NCI-H1417 treated with DMSO at 0.1 percent for 48 hours (cell line): ENCODE results near the gene PNPLA7.
"Not testable (repeated sequence)": the region's sequence is repeated elsewhere in the genome, so short reads cannot be mapped to it uniquely, and the experiment has no call there.

Experiments used
- DNase-seq: peaks from one replicate; lab custom pipeline; 2025; lab: John Stamatoyannopoulos, UW

PNPLA7 gene

GRCh38 chr9:137513801-137514570, 36.2 kb downstream of the PNPLA7 start:
- not testable (repeated sequence) for DNase-seq

DNA sequence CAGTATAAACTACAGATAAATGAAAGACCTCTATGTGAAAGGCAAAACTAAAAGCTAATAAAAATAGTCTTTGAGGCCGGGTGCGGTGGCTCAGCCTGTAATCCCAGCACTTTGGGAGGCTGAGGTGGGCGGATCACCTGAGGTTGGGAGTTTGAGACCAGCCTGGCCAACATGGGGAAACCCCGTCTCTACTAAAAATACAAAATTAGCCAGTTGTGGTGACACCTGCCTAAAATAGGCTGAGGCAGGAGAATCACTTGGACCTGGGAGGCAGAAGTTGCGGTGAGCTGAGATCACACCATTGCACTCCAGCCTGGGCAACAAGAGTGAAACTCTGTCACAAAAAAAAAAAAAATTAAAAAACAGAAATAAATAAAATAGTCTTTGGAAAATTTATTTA, 37.1 kb downstream of the PNPLA7 start:
- DNase-seq: not testable (repeated sequence)

DNA sequence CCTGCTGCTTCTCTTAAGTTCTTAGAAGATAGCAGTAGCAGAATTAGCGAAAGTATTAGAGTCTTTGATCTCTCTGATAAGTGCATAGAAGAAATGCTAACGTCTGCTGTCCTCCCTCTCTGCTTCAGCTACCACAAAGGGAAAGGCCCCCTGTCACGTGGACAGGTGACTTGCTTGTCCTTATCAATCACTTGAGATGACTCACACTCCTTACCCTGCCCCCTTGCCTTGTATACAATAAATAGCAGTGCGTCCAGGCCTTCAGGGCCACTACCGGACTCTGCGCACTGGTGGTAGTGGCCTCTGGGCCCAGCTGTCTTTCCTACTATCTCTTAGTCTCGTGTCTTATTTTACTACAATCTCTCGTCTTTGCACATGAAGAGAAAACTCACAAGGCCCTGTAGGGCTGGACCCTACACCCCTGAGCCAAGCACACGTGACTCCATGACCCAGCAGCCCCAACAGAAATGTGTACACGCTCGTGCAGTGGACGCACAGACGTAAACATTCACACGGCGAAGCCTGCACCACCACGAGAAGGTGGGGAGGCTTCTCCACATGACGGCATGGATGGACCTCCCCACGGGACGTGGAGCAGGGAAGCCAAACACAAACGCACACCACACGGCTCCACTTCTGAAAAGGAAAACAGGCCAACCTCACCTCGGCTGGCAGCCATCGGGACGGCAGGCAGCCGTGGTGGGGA, 38.3 kb downstream of the PNPLA7 start:
- no peak for DNase-seq

GRCh38 chr9:137511126-137511525, 39.1 kb downstream of the PNPLA7 start:
- DNase-seq: not testable (repeated sequence)

DNA sequence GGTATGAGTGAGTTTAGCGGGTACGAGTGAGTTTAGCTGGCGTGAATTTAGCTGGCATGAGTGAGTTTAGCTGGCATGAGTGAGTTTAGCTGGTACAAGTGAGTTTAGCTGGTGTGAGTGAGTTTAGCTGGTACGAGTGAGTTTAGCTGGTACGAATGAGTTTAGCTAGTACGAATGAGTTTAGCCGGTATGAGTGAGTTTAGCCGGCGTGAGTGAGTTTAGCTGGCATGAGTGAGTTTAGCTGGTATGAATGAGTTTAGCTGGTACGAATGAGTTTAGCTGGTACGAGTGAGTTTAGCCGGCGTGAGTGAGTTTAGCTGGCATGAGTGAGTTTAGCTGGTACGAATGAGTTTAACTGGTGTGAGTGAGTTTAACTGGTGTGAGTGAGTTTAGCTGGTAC, 41.0 kb downstream of the PNPLA7 start:
- no peak for DNase-seq

- DNase-seq: no peak
These were observed 43.5 kb downstream of the PNPLA7 start for GRCh38 chr9:137506702-137507171.

- DNase-seq: no peak
These were observed 43.9 kb downstream of the PNPLA7 start for GRCh38 chr9:137506274-137506673.

GRCh38 chr9:137505421-137506140, 44.6 kb downstream of the PNPLA7 start:
- no peak for DNase-seq

DNA sequence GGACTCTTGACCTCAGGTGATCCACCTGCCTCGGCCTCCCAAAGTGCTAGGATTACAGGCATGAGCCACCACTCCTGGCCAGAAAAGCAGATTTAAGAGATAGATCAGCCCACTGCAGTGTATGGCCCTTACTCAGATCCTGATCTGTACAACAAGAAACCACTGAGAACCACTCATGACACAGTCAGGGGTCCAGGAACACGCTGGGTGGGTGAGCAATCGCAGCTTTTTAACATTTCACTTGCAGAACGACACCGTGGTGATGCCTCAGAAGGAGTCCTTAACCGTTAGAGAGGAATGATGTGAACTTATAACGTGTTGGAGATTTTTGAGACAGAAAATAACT, 45.8 kb downstream of the PNPLA7 start:
- DNase-seq: no peak

- DNase-seq: no peak
These were observed 47.9 kb downstream of the PNPLA7 start for GRCh38 chr9:137502008-137502911.

DNA sequence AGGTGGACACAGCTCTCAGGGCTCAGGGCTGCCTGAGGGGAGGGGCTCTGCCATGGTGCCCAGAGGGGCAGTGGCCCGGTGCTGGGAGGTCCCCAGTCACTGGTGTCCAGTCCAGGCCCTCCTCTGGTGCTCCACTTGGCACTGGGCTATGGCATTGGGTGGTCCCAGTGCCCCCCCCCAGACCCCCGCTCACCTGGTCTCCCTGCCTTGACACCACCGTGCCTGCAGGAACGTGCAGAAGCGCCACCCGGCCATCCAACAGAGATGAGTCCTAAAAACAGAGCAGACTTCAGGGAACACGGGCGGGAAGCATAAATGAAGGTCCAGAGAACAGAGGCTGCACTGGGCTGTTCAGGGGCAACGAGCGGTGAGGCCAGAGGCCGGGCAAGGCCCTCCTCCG, 48.7 kb downstream of the PNPLA7 start:
- no peak for DNase-seq

- no peak for DNase-seq
These were observed 49.4 kb downstream of the PNPLA7 start for GRCh38 chr9:137500666-137501397.

GRCh38 chr9:137499858-137500661, 50.1 kb downstream of the PNPLA7 start:
- no peak for DNase-seq

DNA sequence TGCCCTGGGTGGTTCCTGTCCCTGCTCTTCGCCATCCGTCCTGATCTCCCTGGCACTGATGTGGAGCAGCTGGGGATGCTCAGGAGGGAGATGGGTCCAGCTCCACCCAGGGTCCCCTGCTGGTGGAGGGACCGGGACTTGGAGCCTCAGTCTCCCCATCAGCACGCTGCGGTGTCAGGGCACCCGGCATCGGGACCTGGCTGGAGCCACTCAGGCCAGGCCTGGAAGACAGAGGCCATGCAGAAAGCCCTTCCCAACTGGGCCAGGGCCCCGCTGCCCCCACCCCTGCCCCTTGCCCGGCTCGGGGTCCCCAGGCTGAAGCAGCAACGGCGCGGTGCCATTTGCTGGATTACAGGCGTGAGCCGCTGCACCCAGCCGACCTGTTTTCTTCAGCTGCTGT, 50.8 kb downstream of the PNPLA7 start:
- no peak for DNase-seq

- DNase-seq: no peak
These were observed 51.5 kb downstream of the PNPLA7 start for GRCh38 chr9:137498720-137499150.

DNA sequence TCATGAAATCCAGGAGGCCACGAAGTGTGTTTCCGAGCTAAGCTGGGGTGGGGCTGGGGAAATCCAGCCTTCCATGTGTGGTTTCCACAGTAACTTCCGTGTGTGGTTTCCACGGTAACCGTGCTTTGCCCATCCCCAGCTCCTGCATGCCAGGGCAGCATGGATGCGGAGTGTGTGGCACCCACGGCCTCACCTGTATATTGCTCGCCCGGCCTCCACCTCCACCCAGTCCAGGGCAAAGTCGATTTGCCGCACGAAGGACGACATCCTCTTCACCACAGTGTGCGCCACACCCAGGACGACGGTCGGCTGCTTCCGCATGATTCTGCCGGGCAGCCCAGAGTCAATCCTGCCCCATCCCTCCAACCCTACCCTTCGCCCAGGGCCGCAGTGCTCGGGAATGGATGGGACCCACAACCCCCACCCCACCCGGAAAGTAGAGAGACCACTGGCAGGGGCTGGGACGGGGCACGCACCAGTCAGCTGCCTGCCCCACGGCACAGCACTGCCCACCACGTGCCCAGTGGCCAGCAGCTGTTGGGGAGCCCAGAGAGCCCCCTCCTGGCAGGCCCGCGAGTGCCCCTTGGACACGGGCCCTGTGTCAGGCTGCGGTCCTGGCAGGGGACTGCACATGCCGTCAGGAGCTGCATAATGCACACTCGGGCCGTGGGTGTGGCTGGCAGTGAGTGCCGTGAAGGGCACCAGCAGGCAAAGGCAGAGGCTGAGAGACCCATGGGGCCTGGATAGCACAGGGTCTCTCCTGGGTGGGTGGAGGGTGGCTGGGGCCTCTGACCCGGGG, 52.1 kb downstream of the PNPLA7 start:
- DNase-seq: no peak

DNA sequence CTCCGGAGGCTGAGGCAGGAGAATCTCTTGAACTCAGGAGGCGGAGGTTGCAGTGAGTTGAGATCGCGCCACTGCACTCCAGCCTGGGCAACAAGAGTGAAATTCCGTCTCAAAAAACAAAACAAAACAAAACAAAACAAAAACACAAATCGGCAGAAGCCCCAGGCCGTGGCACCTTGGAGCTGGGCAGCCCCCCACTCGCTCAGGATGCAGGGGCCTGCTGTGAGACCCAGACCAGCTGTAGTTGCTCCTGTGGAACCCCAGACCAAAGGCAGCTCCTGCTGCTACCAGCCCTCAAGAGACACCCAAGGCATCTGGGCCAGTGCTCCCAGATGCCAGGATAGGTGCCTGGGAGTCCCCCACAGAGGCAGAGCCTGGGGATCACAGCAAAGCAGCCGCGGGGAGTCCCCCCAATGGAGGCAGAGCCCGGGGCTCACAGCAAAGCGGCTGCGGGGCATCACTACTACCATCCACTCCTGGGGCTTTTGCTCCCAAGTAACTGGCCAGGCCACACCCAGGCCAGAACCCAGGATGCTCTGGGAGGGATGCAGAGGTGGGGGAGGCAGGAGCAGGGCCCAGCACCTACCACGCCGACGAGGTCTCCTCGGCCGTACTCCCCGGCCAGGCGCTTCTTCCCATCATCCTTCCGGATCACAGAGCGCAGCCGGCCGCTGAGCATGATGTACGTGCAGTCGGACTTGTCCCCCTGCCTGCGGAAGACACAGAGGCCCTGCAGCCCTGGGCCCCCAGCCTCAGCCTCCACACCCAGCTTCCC, 53.4 kb downstream of the PNPLA7 start:
- no peak for DNase-seq

- no peak for DNase-seq
These were observed 55.5 kb downstream of the PNPLA7 start for GRCh38 chr9:137494550-137495351.
